Fibroblast of skin of right biceps (primary cell): ENCODE data around the gene SELENOW.
"Not testable (repeated sequence)": the region's sequence is repeated elsewhere in the genome, so short reads cannot be mapped to it uniquely, and the experiment has no call there.

Source experiments
- DNase-seq: peaks from one replicate; pipeline ENCODE4 v3.0.0-alpha.2; 2013

The SELENOW gene

DNA sequence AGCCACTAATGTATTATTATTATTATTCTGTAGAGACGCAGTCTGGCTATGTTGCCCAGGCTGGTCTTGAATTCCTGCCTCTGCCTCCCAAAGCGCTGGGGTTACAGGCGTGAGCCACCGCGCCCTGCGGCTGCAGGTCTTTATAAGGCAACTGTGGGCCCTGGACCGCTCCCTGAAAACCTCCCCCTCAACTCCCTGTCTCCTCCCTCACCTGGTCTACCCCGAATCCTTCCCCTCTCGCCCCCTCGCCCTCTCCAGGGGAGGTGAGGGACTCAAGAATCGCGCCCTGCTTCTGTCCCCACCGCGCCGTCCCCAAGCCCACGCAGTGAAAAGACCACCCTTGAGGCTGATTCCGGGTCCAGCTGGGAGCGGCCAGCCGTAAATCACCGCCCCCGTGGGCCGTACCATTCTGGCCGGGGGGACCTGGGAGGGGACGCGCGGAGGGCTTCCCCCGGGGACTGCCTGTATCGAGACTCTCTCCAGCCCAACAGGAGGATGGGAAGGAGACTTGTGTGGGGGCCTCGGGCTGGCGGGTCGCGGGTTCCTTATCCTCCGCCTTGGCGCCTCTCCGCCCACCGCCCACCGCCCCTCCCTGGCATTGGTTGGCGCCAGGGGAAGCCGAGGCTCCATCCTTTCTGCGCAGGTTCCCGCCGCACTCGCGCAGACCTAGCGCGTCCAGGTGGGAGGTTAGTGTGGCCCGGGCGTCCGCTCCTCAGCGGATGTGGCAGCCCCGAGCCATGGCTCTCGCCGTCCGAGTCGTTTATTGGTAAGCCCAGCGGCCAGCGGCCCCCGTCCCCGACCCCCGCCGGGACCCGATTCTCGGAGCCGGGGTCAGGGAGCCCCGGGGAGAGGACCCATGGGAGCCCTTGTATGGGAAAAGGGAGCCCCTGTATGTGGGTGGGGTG, at the start of gene SELENOW:
SELENOW (plus strand) TSS at position 655 of the 905 bp plus-strand sequence; CDS start at position 738, 83 bp downstream.
- DNase-seq: peak; percentile 83

DNA sequence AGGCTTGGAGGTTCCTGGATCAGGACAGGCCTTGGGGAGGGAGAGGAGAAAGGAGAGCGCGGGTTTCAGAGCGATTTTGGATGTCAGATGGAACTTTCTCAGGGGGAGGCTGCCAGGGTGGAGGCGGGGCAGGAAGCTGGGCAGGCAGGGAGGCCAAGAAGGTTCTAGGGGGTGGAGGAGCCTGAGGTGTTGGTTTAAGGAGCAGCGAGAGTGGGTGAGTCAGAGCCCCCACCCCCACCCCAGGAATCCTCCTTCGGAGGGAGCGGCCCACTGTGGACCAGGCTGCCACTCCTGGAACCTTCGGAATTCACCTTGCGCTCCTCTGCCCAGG, 49.1 kb upstream of the SELENOW start:
- DNase-seq: peak; percentile 93

DNA sequence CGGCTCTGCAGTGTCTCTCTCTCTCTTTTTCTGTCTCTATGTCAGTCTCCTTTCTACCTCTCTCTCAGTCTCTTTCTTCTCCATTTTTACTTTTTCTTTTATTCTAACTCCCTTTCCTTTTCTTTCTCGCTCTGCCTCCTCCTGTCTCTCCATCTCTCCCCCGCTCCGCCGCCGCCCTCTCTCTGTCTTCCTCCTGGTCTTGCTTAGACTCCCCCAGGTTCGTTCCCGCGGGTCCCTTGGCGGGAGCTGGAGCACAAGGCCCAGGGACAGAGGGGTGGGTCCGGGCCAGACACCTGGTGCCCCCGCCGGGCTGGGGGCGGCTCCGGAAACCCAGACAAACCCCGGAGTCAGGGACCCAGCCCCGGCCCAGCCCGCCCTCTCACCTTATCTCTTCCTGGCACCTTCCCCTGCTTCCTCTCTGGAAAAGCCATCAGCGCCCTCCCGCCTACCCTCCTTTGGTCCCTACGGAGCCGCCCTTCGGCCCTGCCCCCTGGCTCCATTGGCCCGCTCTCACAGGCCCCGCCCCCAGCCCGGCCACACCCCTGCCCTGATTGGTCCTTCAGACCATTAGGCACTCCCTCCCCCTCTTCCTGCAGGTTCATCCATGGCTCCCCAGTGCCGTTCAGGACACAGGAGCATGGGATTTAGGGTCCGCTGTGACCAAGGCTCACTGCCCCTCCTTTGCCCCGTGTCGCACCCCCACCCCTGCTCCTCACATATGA, 48.5 kb upstream of the SELENOW start:
- DNase-seq: no peak

DNA sequence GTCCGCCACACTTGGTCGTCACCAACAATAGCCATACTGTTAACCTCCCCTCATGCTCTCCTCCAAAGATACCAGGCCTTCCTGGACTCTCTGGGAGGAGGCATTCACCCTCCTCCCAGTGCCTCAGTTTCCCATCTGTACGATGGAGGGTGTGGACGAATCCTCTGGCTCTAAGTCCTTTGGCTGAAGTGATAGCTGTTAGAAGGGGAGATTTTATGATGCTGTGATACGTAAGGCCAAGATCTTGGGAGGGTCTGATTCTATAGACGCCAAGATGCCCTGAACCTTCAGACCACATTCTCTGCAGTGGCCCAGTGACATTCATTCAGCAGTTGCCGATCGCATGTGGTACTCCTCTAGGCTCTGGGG, 48.0 kb upstream of the SELENOW start:
- DNase-seq: no peak

DNA sequence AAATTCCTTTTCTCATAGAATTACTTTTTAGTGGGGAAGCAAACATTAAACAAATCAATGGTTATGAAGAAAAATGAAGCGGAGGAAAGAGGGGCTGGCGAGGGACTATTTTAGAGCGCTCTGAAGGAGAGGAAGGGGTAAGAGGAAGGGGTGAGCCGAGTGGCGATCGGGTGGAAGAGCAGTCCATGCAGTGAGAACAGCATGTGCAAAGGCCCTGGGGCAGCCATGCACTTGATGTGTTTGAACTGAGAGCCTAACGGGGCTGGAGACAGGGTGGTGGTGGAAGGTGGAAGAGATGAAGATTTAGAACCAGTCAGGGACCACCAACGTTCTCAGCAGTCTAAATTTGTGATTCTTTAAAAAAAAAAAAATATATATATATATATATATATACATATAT, 47.6 kb upstream of the SELENOW start:
- no peak for DNase-seq

DNA sequence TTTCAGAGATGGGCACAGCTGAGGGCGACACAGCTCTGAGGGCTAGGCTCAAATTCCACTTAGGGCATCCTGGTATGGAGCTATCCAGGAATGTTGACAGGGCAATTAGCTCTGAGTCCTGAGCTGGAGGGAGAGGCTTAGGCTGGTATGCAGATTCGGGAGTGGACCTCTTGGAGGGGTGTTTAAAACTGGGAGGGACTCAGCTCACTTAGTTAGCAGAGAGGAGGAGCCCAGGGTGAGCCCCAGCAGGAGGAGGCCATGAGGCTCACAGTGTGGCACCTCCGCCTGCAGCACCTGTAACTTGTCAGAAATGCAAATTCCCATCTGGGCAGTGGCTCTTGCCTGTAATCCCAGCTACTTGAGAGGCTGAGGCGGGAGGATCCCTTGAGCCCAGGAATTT, 43.4 kb upstream of the SELENOW start:
- no peak for DNase-seq

DNA sequence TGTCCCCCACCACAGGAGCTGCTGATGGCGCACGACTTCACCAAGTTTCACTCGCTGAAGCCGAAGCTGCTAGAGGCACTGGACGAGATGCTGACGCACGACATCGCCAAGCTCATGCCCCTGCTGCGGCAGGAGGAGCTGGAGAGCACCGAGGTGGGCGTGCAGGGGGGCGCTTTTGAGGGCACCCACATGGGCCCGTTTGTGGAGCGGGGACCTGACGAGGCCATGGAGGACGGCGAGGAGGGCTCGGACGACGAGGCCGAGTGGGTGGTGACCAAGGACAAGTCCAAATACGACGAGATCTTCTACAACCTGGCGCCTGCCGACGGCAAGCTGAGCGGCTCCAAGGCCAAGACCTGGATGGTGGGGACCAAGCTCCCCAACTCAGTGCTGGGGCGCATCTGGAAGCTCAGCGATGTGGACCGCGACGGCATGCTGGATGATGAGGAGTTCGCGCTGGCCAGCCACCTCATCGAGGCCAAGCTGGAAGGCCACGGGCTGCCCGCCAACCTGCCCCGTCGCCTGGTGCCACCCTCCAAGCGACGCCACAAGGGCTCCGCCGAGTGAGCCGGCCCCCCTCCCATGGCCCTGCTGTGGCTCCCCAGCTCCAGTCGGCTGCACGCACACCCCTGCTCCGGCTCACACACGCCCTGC, 37.5 kb upstream of the SELENOW start:
- DNase-seq: no peak

DNA sequence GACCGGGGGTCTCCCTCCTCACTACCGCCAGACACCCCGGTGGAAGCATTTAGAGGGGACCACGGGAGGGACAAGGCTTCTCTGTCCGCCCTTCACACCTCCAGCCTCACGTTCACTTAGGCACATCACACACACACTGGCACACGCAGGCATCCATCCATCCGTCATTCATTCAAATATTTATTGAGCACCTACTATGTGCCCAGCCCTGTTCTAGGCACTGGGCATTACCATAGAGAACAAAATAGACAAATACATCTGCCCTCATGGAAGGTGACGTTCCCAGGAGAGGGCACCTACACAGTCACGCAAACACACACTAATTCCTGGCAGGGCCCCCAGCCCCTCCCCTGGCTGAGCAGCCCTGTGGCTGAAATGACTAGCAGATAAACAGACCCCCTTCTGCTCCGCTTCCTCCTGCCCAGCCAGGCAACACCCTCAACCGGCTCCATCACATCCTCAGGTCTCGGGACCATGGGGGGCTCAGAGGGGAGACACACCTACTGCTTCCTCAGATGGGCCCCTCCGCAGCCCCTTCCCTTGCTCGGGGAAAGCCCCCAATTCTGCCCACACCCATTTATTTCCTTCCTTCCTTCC, 36.9 kb upstream of the SELENOW start:
- no peak for DNase-seq

DNA sequence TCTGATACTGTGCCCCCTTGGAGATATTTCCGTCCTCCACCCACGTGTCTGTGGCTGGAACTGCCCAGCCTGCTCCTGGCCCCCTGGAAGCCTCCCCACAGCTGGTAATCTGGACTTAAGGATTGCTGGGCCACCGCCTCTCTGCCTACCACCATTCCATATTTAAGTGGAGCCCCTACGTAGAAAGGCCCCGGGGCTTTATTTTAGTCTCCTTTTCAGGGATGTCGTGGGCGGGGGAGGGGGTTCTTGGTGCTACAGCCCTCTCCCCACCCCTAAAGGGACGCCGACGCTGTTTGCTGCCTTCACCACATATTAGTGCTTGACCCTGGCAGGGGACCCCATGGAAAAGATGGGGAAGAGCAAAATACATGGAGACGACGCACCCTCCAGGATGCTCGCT, 35.9 kb upstream of the SELENOW start:
- no peak for DNase-seq

DNA sequence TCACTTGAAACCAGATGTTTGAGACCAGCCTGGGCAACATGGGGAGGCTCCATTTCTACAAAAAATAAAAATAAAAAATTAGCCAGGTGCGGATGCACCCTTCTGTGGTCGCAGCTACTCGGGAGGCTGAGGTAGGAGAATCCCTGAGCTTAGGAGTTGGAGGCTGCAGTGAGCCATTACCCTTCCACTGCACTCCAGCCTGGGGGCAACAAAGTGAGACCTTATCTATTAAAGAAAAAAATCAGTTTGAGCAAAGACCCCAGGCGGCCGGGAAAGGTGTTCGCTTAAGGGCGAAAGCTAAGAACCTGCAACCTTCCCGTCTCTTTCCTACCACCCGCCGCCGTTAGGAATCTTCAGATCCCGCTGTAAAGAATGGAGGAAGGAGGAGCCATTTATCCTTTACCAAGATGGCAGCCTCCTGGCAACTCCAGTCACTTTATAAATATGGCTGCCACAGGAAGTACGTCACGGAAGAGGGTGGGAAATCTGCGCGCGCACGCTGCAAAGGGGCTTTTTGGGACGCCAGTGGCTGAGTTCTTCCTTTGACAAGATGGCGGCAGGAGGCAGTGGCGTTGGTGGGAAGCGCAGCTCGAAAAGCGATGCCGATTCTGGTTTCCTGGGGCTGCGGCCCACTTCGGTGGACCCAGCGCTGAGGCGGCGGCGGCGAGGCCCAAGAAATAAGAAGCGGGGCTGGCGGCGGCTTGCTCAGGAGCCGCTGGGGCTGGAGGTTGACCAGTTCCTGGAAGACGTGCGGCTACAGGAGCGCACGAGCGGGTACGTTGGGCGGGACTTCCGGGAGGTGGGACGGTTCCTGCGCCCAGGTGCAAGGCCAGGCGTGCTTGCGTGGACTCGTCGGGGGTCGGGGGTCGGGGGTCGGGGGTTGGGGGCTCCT, 33.2 kb upstream of the SELENOW start, which contains the start of gene NOP53:
NOP53 (plus strand) TSS at position 537 of the 892 bp plus-strand sequence; CDS start at position 551, 14 bp downstream.
- DNase-seq: peak; percentile 97

DNA sequence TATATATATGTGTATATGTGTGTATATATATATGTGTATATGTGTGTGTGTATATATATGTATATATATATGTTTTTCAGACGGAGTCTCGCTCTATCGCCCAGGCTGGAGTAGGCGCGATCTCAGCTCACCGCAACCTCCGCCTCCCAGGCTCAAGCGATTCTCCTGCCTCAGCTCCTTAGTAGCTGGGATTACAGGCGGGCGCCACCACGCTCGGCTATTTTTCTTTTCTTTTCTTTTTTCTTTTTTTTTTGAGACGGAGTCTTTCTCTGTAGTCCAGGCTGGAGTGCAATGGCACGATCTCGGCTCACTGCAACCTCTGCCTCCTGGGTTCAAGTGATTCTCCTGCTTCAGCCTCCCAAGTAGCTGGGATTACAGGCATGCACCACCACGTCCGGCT, 32.4 kb upstream of the SELENOW start:
- DNase-seq: not testable (repeated sequence)

DNA sequence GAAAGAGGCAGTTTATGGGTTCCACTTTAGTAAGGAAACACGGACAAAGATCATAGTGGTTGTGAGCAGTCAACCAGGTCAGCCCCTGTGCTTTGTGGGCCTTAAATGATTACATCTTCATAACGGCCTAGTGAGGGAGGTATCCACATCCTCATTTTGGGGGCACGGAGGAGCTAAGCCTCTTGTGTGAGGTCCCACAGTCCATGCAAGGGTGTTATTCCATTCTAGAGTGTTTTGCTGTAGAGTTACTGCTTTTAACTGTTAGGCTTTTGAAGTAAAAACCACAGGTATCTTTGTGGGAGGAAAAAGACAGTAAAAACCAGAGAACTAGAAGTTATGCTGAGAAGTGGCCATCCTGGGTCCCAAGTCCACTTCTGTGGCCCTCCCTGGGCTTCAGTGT, 29.2 kb upstream of the SELENOW start:
- DNase-seq: no peak

DNA sequence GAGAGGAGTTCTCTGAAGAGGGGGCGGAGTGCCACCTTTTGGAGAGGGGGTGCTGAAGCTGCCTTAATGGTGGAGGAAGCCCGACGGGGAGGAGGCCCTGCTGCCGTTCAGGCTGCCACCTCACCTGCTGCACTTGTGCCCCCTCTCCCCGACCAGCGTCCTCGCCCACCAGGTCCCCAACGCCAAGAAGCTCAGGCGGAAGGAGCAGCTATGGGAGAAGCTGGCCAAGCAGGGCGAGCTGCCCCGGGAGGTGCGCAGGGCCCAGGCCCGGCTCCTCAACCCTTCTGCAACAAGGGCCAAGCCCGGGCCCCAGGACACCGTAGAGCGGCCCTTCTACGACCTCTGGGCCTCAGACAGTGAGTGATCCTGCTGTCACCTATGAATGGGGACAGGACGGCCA, 27.8 kb upstream of the SELENOW start:
- DNase-seq: no peak

DNA sequence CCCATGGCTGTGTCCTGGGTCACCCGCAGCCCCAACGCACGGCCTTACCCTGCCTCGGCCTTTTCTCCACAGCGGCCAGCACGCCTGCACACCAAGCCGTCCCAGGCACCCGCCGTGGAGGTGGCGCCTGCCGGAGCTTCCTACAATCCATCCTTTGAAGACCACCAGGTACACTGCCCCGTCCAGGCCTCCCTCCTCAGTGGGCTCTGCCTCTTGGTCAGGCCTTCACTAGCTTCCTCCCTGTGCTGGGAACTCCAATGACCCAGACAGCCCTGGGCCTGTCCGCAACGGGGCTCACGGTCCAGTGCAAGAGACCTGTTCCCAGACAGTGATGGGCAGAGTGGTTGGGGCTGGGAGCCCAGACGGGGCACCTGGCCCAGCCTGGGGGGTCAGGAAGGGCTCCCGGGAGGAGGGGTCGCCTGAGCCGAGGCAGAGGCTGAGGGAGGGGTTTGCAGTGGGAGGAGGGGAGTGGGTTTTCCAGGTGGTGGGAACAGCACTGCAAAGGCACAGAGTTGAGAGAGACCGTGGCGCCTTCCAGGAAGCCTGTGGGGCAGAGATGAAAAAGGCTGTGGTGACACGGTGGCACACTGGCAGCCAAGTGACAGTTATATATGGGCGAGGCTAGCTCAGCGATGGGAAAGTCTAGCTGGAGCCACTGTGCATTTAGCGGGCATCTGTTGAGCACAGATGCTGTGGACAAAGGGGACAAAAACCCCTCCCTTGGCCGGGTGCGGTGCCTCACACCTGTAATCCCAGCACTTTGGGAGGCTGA, 25.9 kb upstream of the SELENOW start:
- DNase-seq: no peak

DNA sequence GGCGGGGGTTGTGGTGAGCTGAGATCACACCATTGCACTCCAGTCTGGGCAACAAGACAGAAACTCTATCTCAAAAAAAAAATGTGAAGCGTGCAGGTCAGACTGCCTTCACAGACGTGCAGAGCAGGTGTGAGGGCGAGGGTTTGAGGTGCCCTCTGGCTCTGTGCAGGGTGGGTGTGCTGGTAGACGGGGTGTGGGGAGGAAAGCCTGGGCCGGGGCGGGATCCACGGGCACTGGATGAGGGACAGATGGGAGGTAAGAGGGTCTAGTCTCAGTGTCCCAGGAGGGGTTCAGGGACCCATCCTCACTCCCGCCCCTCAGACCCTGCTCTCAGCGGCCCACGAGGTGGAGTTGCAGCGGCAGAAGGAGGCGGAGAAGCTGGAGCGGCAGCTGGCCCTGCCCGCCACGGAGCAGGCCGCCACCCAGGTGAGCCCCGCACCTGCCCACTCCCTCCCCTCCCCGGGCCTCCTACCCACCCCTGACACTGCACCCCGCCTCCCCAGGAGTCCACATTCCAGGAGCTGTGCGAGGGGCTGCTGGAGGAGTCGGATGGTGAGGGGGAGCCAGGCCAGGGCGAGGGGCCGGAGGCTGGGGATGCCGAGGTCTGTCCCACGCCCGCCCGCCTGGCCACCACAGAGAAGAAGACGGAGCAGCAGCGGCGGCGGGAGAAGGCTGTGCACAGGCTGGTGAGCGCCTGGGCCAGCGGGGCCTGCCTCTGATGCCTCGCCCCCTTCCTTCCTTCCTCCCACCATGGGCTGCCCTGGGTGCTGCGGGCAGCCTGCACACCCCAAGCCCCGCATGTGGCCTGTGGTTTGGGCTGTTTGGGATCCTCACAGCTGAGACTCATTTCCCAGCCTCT, 24.1 kb upstream of the SELENOW start:
- DNase-seq: no peak

DNA sequence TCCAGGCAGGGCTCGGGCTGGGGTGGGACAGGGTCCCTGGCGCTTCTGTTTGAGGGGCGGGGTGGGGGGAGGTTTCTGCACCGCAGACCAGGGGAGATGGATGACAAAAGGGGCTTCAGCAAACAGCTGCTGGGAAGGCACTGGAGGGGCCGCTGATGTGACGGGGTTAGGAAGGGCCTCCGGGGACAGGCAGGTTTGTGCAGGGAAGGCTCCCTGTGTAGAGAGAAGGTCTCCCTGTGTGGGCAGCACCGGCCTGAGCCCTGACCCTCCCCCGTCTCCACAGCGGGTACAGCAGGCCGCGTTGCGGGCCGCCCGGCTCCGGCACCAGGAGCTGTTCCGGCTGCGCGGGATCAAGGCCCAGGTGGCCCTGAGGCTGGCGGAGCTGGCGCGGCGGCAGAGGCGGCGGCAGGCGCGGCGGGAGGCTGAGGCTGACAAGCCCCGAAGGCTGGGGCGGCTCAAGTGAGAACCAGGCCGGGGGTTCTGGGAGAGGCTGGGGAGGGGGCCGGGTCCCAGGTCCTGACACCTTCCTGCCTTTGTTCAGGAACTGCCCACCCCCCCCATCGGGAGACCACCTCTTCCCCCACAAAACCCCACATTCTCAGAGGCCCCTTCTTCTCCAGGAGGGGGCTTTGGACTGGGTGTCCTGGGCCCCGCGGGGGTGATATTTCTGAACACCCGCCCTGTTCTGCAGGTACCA, 23.3 kb upstream of the SELENOW start:
- DNase-seq: no peak

DNA sequence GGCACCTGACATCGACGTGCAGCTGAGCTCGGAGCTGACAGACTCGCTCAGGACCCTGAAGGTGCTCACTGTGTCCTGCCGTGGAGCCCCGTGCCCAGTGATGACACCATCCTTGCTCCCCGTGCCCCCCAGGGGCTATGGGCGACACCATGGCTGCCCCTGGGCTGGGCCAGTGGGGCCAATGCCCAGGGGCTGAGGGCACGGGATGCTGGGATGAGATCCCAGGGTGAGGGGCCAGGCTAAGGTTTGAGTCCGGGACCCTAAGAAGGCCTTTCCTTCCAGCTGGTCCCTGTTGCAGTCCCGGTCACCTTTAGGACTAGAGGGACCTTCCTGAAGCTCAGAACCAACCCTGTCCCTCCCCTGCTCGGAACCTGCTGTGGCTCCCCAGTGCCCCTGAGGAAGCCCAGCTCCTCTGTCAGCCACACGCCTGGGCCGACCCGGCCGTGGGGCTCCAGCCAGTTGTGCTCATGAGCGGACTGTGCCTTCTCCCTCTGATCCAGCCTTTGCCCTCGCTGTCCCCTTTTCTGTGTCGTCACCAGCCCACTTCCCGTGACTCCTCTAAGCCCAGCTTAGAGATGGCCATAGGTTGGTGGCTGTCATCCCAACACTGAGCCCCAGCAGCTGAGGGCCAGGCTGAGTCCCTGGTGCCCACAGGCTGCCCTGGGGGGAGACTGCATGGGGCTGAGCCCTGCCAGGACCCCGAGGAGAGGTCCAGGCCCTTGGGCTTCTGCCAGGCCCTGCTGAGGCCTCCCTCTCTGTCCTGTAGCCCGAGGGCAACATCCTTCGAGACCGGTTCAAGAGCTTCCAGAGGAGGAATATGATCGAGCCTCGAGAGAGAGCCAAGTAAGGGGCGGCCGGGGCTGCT, 22.5 kb upstream of the SELENOW start:
- no peak for DNase-seq

DNA sequence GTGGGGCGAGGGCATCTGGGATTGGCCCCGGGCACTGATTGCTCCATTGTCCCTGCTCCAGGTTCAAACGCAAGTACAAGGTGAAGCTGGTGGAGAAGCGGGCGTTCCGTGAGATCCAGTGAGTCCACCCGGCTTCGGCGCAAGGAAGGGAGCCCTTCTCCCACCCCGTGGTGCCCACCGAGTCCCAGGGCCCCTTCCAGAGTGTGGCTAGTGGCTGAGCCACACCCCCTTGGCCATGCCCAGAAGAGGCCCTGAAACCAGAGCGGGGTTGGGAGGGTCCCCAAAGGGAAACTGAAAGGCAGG, 21.9 kb upstream of the SELENOW start:
- DNase-seq: no peak
